Measurements from ENCODE around the gene CDK18. TPM values are rescaled to one million over a fixed set of nuclear protein-coding genes. Genes with fewer than 3 reads are reported as not detected.

Gene CDK18
- total RNA-seq, 1 donor from 2014 or later: 26.4 TPM

DNA sequence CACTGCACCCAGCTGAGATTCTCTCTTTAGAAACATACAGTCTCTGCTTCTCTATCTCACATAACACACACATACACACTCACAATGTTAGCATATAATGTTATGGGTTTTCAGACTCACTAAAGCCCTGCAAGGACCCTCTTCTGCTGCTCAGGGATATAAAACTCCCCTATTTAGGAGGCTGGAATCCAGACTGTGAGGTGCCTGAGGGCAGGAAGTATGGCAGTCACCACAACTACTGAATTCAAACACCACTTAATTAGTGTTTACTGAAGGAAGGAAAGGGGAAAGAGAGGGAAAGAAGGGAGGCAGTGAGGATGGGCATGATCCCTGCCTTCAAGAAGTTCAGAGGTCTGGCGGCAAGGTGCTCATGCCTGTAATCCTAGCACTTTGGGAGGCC lies 7.8 kb upstream of the CDK18 start:
- Mint-ChIP-seq H3K27me3 (ENCODE audit: low read depth) (peaks cover 5% of the 10 kb centered on the region), H3K4me1 (peaks cover 37% of the 10 kb centered on the region), H3K9me3 (no peaks in the 10 kb centered on the region), H3K36me3 (ENCODE audit: low read depth) (no peaks in the 10 kb centered on the region), H3K27ac (ENCODE audit: unreplicated experiment) (no peak overlapping the region), H3K4me3 (no peak overlapping the region)
- TF ChIP-seq, protein P1, sequence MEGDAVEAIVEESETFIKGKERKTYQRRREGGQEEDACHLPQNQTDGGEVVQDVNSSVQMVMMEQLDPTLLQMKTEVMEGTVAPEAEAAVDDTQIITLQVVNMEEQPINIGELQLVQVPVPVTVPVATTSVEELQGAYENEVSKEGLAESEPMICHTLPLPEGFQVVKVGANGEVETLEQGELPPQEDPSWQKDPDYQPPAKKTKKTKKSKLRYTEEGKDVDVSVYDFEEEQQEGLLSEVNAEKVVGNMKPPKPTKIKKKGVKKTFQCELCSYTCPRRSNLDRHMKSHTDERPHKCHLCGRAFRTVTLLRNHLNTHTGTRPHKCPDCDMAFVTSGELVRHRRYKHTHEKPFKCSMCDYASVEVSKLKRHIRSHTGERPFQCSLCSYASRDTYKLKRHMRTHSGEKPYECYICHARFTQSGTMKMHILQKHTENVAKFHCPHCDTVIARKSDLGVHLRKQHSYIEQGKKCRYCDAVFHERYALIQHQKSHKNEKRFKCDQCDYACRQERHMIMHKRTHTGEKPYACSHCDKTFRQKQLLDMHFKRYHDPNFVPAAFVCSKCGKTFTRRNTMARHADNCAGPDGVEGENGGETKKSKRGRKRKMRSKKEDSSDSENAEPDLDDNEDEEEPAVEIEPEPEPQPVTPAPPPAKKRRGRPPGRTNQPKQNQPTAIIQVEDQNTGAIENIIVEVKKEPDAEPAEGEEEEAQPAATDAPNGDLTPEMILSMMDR (conservative IDR thresholded peaks at IDR 0.05): no peak
- no peak for DNase-seq (ENCODE audit: low read depth, low spot score)

DNA sequence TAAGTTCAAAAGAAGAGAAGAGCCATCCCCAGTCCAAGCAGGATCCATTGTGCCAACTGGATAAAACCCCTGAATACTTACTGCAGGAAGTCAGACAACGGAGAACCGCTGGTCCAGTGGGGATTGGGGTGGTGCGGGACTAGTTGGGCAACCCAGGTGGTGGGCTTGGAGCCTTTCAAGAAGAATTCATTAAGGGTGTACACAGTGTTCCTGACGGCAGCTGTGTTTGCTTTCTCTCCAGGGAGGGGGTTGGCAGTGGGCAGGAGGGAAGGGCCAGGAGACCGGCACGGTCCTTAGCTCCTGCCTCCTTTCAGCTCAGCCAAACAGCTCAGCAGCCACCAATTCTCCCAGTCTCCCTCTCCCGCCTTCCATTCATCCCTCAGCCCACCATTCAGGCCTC lies 7.1 kb upstream of the CDK18 start:
- H3K27ac Mint-ChIP-seq (ENCODE audit: unreplicated experiment): no peak overlapping the region
- H3K4me3 Mint-ChIP-seq: no peak overlapping the region
- H3K4me1 Mint-ChIP-seq: peaks cover 43% of the 10 kb centered on the region

DNA sequence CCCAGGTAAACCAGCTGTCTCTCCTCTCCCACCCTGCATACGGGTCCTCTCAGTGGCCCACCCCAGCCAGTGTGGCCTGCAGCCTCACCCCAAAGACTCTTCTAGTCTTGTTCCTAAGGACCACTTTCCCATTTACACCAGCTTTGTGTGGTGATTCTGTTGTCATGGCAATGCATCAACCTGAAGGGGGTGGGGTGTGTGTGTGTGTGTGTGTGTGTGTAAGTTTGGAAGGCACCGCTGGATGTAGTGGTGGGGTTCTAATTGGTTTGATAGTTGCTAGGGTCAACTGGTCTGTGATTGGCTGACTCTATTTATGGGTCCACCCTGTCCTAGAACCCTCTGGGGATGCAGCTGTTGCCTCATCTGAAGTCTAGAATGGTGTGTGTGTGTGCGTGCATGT lies 4.7 kb upstream of the CDK18 start:
- H3K4me3 Mint-ChIP-seq: no peak overlapping the region
- DNase-seq (ENCODE audit: low read depth, low spot score): no peak
- H3K4me1 Mint-ChIP-seq: peaks cover 50% of the 10 kb centered on the region
- no peaks in the 10 kb centered on the region for H3K9me3 Mint-ChIP-seq
- no peak overlapping the region for H3K27ac Mint-ChIP-seq (ENCODE audit: unreplicated experiment)
- TF ChIP-seq, protein P1 (conservative IDR thresholded peaks at IDR 0.05): no peak
- H3K36me3 Mint-ChIP-seq (ENCODE audit: low read depth): no peaks in the 10 kb centered on the region
- peaks cover 3% of the 10 kb centered on the region for H3K27me3 Mint-ChIP-seq (ENCODE audit: low read depth)

More for the DNA sequence above, 7.1 kb upstream of the CDK18 start:
- TF ChIP-seq, protein P1 (conservative IDR thresholded peaks at IDR 0.05): no peak
- DNase-seq (ENCODE audit: low read depth, low spot score): no peak
- Mint-ChIP-seq H3K27me3 (ENCODE audit: low read depth) (peaks cover 5% of the 10 kb centered on the region), H3K36me3 (ENCODE audit: low read depth) (no peaks in the 10 kb centered on the region), H3K9me3 (no peaks in the 10 kb centered on the region)

DNA sequence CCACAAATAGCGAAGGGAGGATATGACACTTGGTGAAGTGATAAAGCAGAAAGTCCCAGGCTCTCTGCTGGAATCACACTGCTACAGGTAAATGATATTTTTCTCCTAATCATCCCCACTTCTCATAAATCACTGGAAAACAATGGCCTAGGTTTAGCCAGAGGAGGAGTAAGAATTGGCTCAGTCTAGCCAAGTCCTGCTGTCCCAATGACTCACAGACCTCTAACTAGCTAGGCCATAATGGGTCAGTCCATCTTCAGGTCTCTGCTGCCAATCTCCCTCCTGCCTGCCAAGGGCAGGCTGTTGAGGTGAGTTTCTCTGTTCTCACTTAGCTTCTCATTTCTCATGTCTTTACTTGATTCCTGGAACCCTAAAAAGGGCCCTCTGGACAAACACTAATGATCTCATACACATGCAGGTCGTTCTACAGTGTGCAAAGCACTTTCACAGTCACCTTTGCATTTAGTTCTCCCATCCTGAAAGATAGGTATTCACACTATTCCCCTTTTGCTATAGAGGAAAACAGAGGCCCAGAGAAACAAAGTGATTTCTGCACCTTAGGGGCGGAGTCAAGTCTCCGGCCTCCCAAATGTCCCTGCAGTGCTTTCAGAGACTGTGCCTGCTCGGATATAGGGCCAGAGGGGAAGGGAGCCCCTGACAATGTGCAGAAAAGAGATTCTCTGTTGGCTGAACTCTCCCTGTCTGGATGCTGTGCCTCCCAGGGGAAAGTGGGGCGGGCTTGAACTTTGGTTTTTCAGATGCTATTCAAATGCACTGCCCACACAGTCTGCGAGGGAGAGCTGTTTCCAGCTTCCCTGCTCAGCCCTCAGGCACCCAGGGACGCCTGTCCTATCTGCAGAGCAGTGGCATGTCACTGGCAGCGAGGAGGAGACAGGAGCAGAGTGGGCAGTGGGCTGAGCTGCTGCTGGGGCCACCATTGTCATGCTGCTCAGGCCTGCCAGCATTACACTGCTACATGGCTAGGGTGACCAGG lies 3.9 kb upstream of the CDK18 start:
- H3K27ac Mint-ChIP-seq (ENCODE audit: unreplicated experiment): no peak overlapping the region
- peaks cover 3% of the 10 kb centered on the region for H3K27me3 Mint-ChIP-seq (ENCODE audit: low read depth)
- H3K4me1 Mint-ChIP-seq: peaks cover 52% of the 10 kb centered on the region
- no peak for DNase-seq (ENCODE audit: low read depth, low spot score)
- no peak overlapping the region for H3K4me3 Mint-ChIP-seq
- no peaks in the 10 kb centered on the region for H3K9me3 Mint-ChIP-seq
- H3K36me3 Mint-ChIP-seq (ENCODE audit: low read depth): no peaks in the 10 kb centered on the region
- TF ChIP-seq, protein P1 (conservative IDR thresholded peaks at IDR 0.05): no peak

DNA sequence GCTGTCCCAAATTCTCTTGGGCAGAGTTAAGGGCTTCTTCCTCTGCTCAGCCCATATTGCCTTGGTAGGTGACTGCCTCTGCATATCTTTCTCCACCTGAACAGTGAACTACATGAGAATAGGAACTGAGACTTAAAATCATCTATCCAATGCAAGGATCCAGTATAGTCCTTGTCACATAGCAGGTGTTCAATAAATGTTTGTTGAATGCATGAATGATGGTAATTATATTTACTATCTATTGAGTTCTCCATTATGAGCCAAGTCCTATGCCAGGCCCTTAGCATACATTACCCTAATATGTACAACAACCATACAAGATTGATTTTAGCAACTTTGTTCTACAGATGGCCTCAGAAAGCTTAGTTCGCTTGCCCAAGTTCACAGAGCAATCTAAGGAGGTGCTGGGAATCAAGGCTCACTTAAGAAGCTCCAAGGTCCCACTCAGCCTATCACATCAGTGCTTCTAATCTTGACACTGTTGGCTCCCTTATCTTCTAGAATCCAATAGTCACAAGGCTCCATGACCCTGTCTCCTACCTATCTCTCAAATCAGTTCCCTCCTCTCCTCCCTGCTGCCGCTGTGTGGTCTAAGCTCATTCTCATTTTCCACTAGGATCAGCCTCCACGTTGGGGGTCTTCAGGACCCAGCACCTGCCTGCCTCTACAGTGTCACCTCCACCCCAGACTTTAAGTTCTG lies 2.2 kb upstream of the CDK18 start:
- Mint-ChIP-seq H3K36me3 (ENCODE audit: low read depth) (no peaks in the 10 kb centered on the region), H3K4me1 (peaks cover 45% of the 10 kb centered on the region), H3K27ac (ENCODE audit: unreplicated experiment) (no peak overlapping the region), H3K27me3 (ENCODE audit: low read depth) (peaks cover 3% of the 10 kb centered on the region), H3K4me3 (peak overlapping the region; percentile 42), H3K9me3 (no peaks in the 10 kb centered on the region)
- TF ChIP-seq, protein P1 (conservative IDR thresholded peaks at IDR 0.05): no peak
- DNase-seq (ENCODE audit: low read depth, low spot score): no peak
